ENCODE results near the gene PRDM15.

Gene PRDM15

DNA sequence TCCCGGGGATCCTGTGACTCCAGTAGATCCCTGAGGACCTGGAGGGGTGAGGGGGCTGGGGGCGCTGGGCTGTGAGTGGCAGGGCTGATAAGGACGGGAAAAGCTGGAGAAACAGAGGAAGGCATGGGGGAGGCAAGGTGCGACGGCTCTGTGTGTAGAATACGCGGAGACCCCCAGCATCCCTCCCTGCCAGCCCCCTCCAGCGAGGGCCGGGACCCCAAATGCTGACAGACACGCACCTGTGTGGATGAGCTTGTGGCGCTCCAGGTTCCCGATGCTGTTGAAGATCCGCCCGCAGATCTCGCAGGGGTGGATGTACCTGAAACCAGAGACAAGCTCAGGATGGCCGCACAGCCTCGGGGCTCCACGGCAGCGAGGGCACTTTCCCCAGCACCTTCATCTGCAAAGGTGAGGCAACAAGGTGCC, 59.3 kb downstream of the PRDM15 start:
- Histone ChIP-seq H3K4me3 (ENCODE audit: low read depth in 1 of 2, low read length in 2 of 2) (no peak overlapping the region), H3K9me3 (ENCODE audit: control insufficient read depth in 1 of 2, low read length in 2 of 2) (no peaks in the 10 kb centered on the region), H3K27ac (ENCODE audit: low read depth, low read length) (no peak overlapping the region), H3K36me3 (ENCODE audit: control insufficient read depth in 1 of 2, insufficient read depth in 2 of 2, low read length in 2 of 2) (peaks cover 9 to 23% of the 10 kb centered on the region in 2 donors), H3K27me3 (ENCODE audit: control insufficient read depth in 1 of 2, insufficient read depth in 2 of 2, low read length in 2 of 2) (no peaks in the 10 kb centered on the region), H3K4me1 (ENCODE audit: control insufficient read depth in 1 of 2, insufficient read depth in 2 of 2, low read length in 2 of 2) (peaks cover 0 to 9% of the 10 kb centered on the region in 2 donors), H3K9ac (ENCODE audit: low read depth in 1 of 2, low read length in 2 of 2) (no peak overlapping the region)

DNA sequence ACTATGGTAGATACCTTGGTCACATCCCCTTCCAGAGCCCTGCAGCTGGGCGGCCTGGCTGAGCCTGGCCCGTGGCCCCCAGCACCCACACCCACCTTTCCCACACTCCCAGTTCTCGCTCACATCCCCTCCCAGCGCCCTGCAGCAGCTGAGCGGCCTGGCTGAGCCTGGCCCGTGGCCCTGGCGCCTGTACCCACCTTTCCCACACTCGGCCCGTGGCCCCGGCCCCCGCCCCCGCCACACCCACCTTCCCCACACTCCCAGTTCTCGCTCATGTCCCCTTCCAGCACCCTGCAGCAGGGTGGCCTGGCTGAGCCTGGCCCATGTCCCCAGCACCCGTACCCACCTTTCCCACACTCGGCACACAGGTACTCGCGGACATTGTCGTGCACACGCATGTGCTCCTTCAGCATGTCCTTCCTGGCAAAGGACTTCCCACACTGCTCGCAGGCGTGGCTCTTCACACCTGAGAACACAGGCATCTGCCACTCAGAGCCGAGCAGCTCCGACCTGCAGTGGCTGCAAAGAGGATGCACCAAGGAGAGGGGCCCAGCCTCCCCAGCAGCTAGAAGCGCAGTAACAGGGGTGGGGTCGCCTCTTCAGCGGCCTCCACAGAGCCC, 59.8 kb downstream of the PRDM15 start:
- H3K27me3 ChIP-seq (ENCODE audit: control insufficient read depth in 1 of 2, insufficient read depth in 2 of 2, low read length in 2 of 2), result no peaks in the 10 kb centered on the region
- no peak overlapping the region for H3K4me3 ChIP-seq (ENCODE audit: low read depth in 1 of 2, low read length in 2 of 2)
- H3K4me1 ChIP-seq (ENCODE audit: control insufficient read depth in 1 of 2, insufficient read depth in 2 of 2, low read length in 2 of 2), result peaks cover 0 to 9% of the 10 kb centered on the region in 2 donors
- no peak overlapping the region for H3K27ac ChIP-seq (ENCODE audit: low read depth, low read length)
- H3K9me3 ChIP-seq (ENCODE audit: control insufficient read depth in 1 of 2, low read length in 2 of 2), result no peaks in the 10 kb centered on the region
- no peak overlapping the region for H3K9ac ChIP-seq (ENCODE audit: low read depth in 1 of 2, low read length in 2 of 2)
- H3K36me3 ChIP-seq (ENCODE audit: control insufficient read depth in 1 of 2, insufficient read depth in 2 of 2, low read length in 2 of 2), result peaks cover 11 to 27% of the 10 kb centered on the region in 2 donors

DNA sequence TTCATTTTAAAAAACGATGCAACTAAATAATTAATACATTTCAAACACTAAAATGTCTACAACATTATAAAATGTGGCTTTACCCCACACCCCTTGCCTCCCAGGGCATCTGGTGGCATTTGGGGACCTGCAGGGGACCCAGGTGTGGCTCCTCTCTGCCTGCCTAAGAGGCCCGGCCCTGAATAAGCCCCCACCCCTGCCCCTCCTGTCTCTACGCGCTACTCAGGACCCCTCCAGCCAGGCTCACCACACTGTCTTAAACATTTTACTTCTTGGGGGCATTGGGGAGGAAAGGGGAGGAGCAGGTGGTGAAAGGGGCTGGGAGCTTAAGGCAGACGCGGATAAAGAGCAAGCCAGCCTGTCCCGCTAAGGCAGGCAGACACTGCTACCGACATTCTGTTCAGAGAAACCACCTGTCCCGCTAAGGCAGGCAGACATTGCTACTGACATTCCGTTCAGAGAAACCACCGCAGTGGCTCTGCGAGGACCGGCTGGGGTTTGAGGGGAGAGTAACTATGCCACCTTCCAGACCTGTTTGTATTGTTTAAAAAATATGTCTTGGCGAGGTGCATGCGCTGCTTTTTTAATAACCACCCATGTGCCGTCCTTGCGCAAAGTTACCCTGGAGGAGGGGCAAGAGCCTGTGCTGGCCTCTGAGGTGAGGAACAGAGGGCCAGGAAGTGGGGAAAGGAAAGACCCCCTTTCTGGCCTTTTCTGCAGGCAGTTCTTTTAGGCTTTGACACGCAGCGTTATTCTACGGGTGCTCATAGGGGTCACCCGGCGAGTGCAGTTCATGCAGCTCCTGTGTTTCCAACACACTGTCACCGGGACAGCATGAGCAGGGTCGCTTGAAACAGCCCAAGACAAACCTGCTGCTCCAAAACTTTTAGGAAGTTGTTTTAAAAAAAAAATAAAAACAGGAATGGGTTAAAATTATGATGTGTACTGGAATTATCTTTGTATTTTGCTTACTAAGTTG, 61.0 kb downstream of the PRDM15 start:
- peaks cover 0 to 9% of the 10 kb centered on the region in 2 donors for H3K4me1 ChIP-seq (ENCODE audit: control insufficient read depth in 1 of 2, insufficient read depth in 2 of 2, low read length in 2 of 2)
- H3K9ac ChIP-seq (ENCODE audit: low read depth in 1 of 2, low read length in 2 of 2), result no peak overlapping the region
- no peak overlapping the region for H3K4me3 ChIP-seq (ENCODE audit: low read depth in 1 of 2, low read length in 2 of 2)
- H3K27ac ChIP-seq (ENCODE audit: low read depth, low read length), result no peak overlapping the region
- H3K36me3 ChIP-seq (ENCODE audit: control insufficient read depth in 1 of 2, insufficient read depth in 2 of 2, low read length in 2 of 2), result peaks cover 15 to 28% of the 10 kb centered on the region in 2 donors
- no peaks in the 10 kb centered on the region for H3K9me3 ChIP-seq (ENCODE audit: control insufficient read depth in 1 of 2, low read length in 2 of 2)
- no peaks in the 10 kb centered on the region for H3K27me3 ChIP-seq (ENCODE audit: control insufficient read depth in 1 of 2, insufficient read depth in 2 of 2, low read length in 2 of 2)

DNA sequence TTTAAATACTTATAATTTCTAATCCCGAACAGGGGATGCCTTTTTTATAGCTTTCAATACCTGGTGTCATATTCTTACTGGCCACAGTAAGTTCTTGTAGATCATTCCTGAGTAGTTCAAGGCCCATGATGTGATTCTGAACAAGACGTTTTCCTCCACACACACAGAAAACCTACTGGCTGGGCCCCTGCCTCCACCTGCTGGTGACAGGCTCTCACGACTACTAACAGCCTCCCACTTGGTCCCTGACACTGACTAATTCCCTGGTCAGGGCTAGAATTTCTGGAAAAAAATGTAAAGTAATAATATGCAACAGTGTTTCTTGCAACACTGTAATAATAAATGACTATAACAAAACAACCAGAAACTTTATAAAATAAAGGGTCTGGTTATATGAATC, 61.9 kb downstream of the PRDM15 start:
- Histone ChIP-seq H3K4me3 (ENCODE audit: low read depth in 1 of 2, low read length in 2 of 2) (no peak overlapping the region), H3K36me3 (ENCODE audit: control insufficient read depth in 1 of 2, insufficient read depth in 2 of 2, low read length in 2 of 2) (peaks cover 17 to 32% of the 10 kb centered on the region in 2 donors), H3K27me3 (ENCODE audit: control insufficient read depth in 1 of 2, insufficient read depth in 2 of 2, low read length in 2 of 2) (no peaks in the 10 kb centered on the region), H3K27ac (ENCODE audit: low read depth, low read length) (no peak overlapping the region), H3K4me1 (ENCODE audit: control insufficient read depth in 1 of 2, insufficient read depth in 2 of 2, low read length in 2 of 2) (peaks cover 0 to 9% of the 10 kb centered on the region in 2 donors), H3K9ac (ENCODE audit: low read depth in 1 of 2, low read length in 2 of 2) (no peak overlapping the region), H3K9me3 (ENCODE audit: control insufficient read depth in 1 of 2, low read length in 2 of 2) (no peaks in the 10 kb centered on the region)

DNA sequence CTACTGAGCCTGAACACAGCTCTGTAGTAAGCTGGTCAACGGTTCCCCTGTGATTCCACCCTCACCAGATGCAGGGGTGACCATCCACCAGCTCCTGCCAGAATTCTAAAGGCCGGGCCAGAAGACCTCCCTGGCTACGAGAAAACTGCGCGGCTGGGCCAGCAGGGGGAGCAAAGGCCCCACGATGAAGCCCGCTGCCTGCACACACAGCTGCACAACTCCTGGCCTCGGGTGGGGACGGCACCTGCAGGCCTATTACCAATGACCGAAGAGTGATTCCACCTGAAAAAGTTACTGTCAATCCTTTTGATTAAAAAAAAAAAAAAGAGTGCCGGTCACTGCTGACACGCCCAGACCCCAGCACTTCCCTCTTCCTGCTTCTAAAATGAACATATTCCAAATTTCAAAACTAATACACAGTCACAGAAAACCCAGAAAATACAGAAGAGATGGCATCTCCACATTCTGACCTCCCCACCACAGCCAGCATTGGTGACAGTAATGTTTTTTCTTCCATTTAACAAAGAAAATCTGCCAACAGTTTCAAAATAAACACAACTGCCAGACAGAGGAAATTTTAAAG, 62.5 kb downstream of the PRDM15 start:
- H3K9me3 ChIP-seq (ENCODE audit: control insufficient read depth in 1 of 2, low read length in 2 of 2), result no peaks in the 10 kb centered on the region
- H3K4me1 ChIP-seq (ENCODE audit: control insufficient read depth in 1 of 2, insufficient read depth in 2 of 2, low read length in 2 of 2), result peaks cover 0 to 9% of the 10 kb centered on the region in 2 donors
- no peaks in the 10 kb centered on the region for H3K27me3 ChIP-seq (ENCODE audit: control insufficient read depth in 1 of 2, insufficient read depth in 2 of 2, low read length in 2 of 2)
- no peak overlapping the region for H3K9ac ChIP-seq (ENCODE audit: low read depth in 1 of 2, low read length in 2 of 2)
- peaks cover 17 to 28% of the 10 kb centered on the region in 2 donors for H3K36me3 ChIP-seq (ENCODE audit: control insufficient read depth in 1 of 2, insufficient read depth in 2 of 2, low read length in 2 of 2)
- H3K4me3 ChIP-seq (ENCODE audit: low read depth in 1 of 2, low read length in 2 of 2), result no peak overlapping the region
- no peak overlapping the region for H3K27ac ChIP-seq (ENCODE audit: low read depth, low read length)

DNA sequence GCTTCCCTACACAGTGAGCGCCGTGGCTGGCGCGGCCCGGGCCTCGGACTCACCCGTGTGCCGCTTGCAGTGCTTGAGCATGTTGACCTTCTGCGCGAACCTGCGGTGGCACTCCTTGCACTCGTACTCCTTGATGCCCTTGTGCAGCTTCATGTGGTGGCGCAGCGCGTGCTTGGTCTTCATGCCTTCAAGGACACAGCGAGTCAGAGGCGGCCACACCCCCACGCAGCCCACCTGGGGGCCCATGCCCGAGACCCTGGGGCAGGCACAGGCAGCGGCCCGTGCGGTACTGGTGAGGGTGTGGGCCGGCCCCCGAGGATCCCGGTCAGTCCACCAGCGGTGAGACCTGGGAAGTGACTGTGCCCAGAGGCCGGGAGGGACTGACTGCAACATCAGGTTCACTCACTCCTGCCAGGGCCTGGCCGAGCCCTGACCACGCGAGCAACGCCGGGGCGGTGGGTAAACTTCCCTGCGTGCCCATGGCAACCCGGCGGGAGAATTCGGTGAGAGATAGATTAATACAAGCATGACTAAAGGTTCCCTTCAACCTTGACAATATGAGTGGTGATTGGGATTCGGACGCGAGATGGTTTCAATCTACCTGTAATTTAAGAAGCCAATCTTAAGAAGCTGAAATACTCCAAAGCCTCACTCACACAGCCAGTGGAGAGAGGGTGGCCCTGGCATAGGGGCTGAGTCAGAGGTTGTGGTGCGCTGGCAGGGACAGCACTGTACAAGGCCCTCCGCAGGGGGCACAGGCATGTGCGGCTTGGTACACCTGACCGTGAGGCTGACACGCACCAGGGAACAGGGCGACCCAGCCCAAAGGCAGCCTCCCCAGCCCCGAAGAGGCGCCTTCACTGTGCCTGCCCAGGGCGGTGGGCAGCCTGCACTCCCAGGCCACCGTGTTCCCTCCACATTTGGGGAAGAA, 63.2 kb downstream of the PRDM15 start:
- H3K27ac ChIP-seq (ENCODE audit: low read depth, low read length), result no peak overlapping the region
- no peaks in the 10 kb centered on the region for H3K9me3 ChIP-seq (ENCODE audit: control insufficient read depth in 1 of 2, low read length in 2 of 2)
- no peak overlapping the region for H3K9ac ChIP-seq (ENCODE audit: low read depth in 1 of 2, low read length in 2 of 2)
- peaks cover 17 to 30% of the 10 kb centered on the region in 2 donors for H3K36me3 ChIP-seq (ENCODE audit: control insufficient read depth in 1 of 2, insufficient read depth in 2 of 2, low read length in 2 of 2)
- no peak overlapping the region for H3K4me3 ChIP-seq (ENCODE audit: low read depth in 1 of 2, low read length in 2 of 2)
- peaks cover 0 to 9% of the 10 kb centered on the region in 2 donors for H3K4me1 ChIP-seq (ENCODE audit: control insufficient read depth in 1 of 2, insufficient read depth in 2 of 2, low read length in 2 of 2)
- H3K27me3 ChIP-seq (ENCODE audit: control insufficient read depth in 1 of 2, insufficient read depth in 2 of 2, low read length in 2 of 2), result no peaks in the 10 kb centered on the region

DNA sequence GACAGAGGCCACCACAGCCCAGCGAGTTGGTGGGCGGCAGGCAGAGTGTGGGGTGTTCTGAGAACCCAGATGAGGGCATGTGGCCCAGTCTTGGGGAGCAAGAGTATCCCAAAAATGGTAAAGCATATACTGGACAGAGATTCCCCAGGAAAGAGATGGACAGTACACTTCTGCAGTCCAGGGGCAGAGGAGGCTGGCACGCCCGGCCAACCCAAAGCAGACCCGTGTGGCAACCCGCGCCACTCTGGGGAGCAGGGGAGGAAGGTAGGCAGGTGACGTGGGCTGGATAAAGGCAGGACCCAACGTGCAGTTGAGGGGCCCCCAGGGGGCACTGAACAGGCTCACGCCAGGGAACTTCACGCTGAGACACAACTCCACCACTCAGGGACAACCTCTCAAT, 65.9 kb downstream of the PRDM15 start:
- Histone ChIP-seq H3K9me3 (ENCODE audit: control insufficient read depth in 1 of 2, low read length in 2 of 2) (no peaks in the 10 kb centered on the region), H3K4me3 (ENCODE audit: low read depth in 1 of 2, low read length in 2 of 2) (no peak overlapping the region), H3K36me3 (ENCODE audit: control insufficient read depth in 1 of 2, insufficient read depth in 2 of 2, low read length in 2 of 2) (peaks cover 27 to 44% of the 10 kb centered on the region in 2 donors), H3K27me3 (ENCODE audit: control insufficient read depth in 1 of 2, insufficient read depth in 2 of 2, low read length in 2 of 2) (no peaks in the 10 kb centered on the region), H3K9ac (ENCODE audit: low read depth in 1 of 2, low read length in 2 of 2) (no peak overlapping the region), H3K4me1 (ENCODE audit: control insufficient read depth in 1 of 2, insufficient read depth in 2 of 2, low read length in 2 of 2) (peaks cover 0 to 9% of the 10 kb centered on the region in 2 donors), H3K27ac (ENCODE audit: low read depth, low read length) (no peak overlapping the region)

DNA sequence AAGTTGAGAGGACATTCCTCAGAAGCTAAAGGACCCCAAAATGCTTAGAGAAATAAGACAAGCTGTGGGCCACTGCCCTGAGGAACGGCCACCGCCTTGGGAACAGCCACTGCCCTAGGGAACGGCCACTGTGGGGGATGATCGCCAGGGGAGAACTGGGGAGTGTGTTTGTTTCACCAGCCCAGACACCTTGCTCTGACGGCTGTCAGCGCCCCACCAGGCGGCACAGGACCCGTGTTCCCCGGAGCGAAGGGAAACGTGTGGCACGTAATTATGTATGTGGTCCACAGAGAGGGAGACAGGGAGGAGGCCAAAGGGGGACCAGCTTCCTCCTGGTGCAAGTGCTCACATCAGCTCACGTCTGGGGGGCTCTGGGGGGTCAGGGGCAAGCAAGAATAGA, 66.5 kb downstream of the PRDM15 start:
- H3K4me3 ChIP-seq (ENCODE audit: low read depth in 1 of 2, low read length in 2 of 2), result no peak overlapping the region
- no peak overlapping the region for H3K27ac ChIP-seq (ENCODE audit: low read depth, low read length)
- peaks cover 24 to 45% of the 10 kb centered on the region in 2 donors for H3K36me3 ChIP-seq (ENCODE audit: control insufficient read depth in 1 of 2, insufficient read depth in 2 of 2, low read length in 2 of 2)
- no peak overlapping the region for H3K9ac ChIP-seq (ENCODE audit: low read depth in 1 of 2, low read length in 2 of 2)
- peaks cover 0 to 9% of the 10 kb centered on the region in 2 donors for H3K4me1 ChIP-seq (ENCODE audit: control insufficient read depth in 1 of 2, insufficient read depth in 2 of 2, low read length in 2 of 2)
- no peaks in the 10 kb centered on the region for H3K9me3 ChIP-seq (ENCODE audit: control insufficient read depth in 1 of 2, low read length in 2 of 2)
- no peaks in the 10 kb centered on the region for H3K27me3 ChIP-seq (ENCODE audit: control insufficient read depth in 1 of 2, insufficient read depth in 2 of 2, low read length in 2 of 2)

DNA sequence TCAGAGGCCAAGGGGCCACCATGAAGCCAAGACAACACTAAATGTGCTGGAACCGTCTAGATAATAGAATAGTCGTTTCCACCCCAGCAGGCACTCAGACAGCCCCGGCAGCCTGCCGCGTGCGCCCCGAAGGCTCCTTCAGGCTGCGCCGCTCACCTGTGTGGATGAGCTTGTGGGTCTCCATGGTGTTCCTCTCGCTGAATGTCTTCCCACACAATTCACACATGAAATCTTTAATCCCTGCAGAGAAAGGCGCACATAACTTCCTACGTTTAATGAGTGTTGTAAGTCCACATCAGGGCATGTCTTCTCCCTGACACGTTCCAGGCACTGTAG, 68.6 kb downstream of the PRDM15 start:
- H3K36me3 ChIP-seq (ENCODE audit: control insufficient read depth in 1 of 2, insufficient read depth in 2 of 2, low read length in 2 of 2), result peaks cover 24 to 43% of the 10 kb centered on the region in 2 donors
- no peaks in the 10 kb centered on the region for H3K27me3 ChIP-seq (ENCODE audit: control insufficient read depth in 1 of 2, insufficient read depth in 2 of 2, low read length in 2 of 2)
- H3K4me1 ChIP-seq (ENCODE audit: control insufficient read depth in 1 of 2, insufficient read depth in 2 of 2, low read length in 2 of 2), result no peaks in the 10 kb centered on the region
- no peak overlapping the region for H3K27ac ChIP-seq (ENCODE audit: low read depth, low read length)
- H3K9ac ChIP-seq (ENCODE audit: low read depth in 1 of 2, low read length in 2 of 2), result no peak overlapping the region
- H3K9me3 ChIP-seq (ENCODE audit: control insufficient read depth in 1 of 2, low read length in 2 of 2), result no peaks in the 10 kb centered on the region
- H3K4me3 ChIP-seq (ENCODE audit: low read depth in 1 of 2, low read length in 2 of 2), result no peak overlapping the region
